ENCODE data around the gene KIF13A.

GRCh38 chr6:17855381-17855780, 132.1 kb downstream of the KIF13A start:
- no peak for TF ChIP-seq POLR2A (IDR thresholded peaks at IDR 0.05; ENCODE audit: low read depth, low read length)
- TF ChIP-seq TAF1 (IDR thresholded peaks at IDR 0.05; ENCODE audit: borderline replicate concordance, low read depth, low read length): no peak

Data from GM12892 (cell line).